ENCODE measurements around the gene VSTM5. TPM values are rescaled to one million over a fixed set of nuclear protein-coding genes. Genes with fewer than 3 reads are reported as not detected.

VSTM5 gene
- total RNA-seq, 2 donors from 2014 or later = 0.74 to 0.77 TPM

- no peaks in the 10 kb centered on the region for H3K4me1 ChIP-seq (replicated peaks)
- no peak overlapping the region for H3K27ac ChIP-seq
- WGBS = 94% methylated on average over 5 of the region's 5 CpGs
- intact Hi-C loops (cut with DNase I) = no loop called here
- H3K36me3 ChIP-seq = no peaks in the 10 kb centered on the region
- no peaks in the 10 kb centered on the region for H3K9me3 ChIP-seq
- no peak for DNase-seq (ENCODE audit: low spot score)
- no peak for TF ChIP-seq CTCF (IDR thresholded peaks at IDR 0.05)
- no peak for TF ChIP-seq POLR2A (IDR thresholded peaks at IDR 0.05)
- no peak for TF ChIP-seq POLR2AphosphoS5 (IDR thresholded peaks at IDR 0.05)
- H3K4me3 ChIP-seq = no peak overlapping the region
- no peaks in the 10 kb centered on the region for H3K27me3 ChIP-seq (replicated peaks; ENCODE audit: insufficient read depth)
These were observed 1.2 kb downstream of the VSTM5 start for GRCh38 chr11:93849201-93849600.

- intact Hi-C loops (cut with DNase I) = no loop called here
- H3K27ac ChIP-seq = no peak overlapping the region
- TF ChIP-seq POLR2A (IDR thresholded peaks at IDR 0.05) = no peak
- TF ChIP-seq POLR2AphosphoS5 (IDR thresholded peaks at IDR 0.05) = no peak
- TF ChIP-seq CTCF (IDR thresholded peaks at IDR 0.05) = no peak
- no peak for DNase-seq (ENCODE audit: low spot score)
- WGBS = 80% methylated on average over 2 of the region's 2 CpGs
- H3K9me3 ChIP-seq = no peaks in the 10 kb centered on the region
- H3K27me3 ChIP-seq (replicated peaks; ENCODE audit: insufficient read depth) = no peaks in the 10 kb centered on the region
- H3K36me3 ChIP-seq = no peaks in the 10 kb centered on the region
- no peak overlapping the region for H3K4me3 ChIP-seq
- H3K4me1 ChIP-seq (replicated peaks) = no peaks in the 10 kb centered on the region
These were observed 4.0 kb downstream of the VSTM5 start for GRCh38 chr11:93846411-93846810.

GRCh38 chr11:93845181-93846092 lies 5.0 kb downstream of the VSTM5 start:
- H3K27me3 ChIP-seq (replicated peaks; ENCODE audit: insufficient read depth) = no peaks in the 10 kb centered on the region
- no peak overlapping the region for H3K27ac ChIP-seq
- no peaks in the 10 kb centered on the region for H3K36me3 ChIP-seq
- no peak for TF ChIP-seq POLR2A (IDR thresholded peaks at IDR 0.05)
- no peak for TF ChIP-seq CTCF (IDR thresholded peaks at IDR 0.05)
- no peak for TF ChIP-seq POLR2AphosphoS5 (IDR thresholded peaks at IDR 0.05)
- intact Hi-C loops (cut with DNase I) = no loop called here
- DNase-seq (ENCODE audit: low spot score) = no peak
- H3K4me1 ChIP-seq (replicated peaks) = no peaks in the 10 kb centered on the region
- 75% methylated on average over 8 of the region's 8 CpGs for WGBS
- no peak overlapping the region for H3K4me3 ChIP-seq
- H3K9me3 ChIP-seq = no peaks in the 10 kb centered on the region

- 56% methylated on average over 7 of the region's 7 CpGs for WGBS
- intact Hi-C loops (cut with DNase I) = no loop called here
- no peak for TF ChIP-seq POLR2AphosphoS5 (IDR thresholded peaks at IDR 0.05)
- TF ChIP-seq CTCF (IDR thresholded peaks at IDR 0.05) = no peak
- TF ChIP-seq POLR2A (IDR thresholded peaks at IDR 0.05) = no peak
- Histone ChIP-seq H3K4me3 (no peak overlapping the region), H3K4me1 (replicated peaks) (no peaks in the 10 kb centered on the region), H3K27me3 (replicated peaks; ENCODE audit: insufficient read depth) (no peaks in the 10 kb centered on the region), H3K9me3 (no peaks in the 10 kb centered on the region), H3K36me3 (no peaks in the 10 kb centered on the region), H3K27ac (no peak overlapping the region)
- no peak for DNase-seq (ENCODE audit: low spot score)
These were observed 5.8 kb downstream of the VSTM5 start for GRCh38 chr11:93844568-93844967.

GRCh38 chr11:93843906-93844305 lies 6.5 kb downstream of the VSTM5 start:
- no peak overlapping the region for H3K4me3 ChIP-seq
- intact Hi-C loops (cut with DNase I) = no loop called here
- no peak for DNase-seq (ENCODE audit: low spot score)
- H3K4me1 ChIP-seq (replicated peaks) = no peaks in the 10 kb centered on the region
- TF ChIP-seq POLR2A (IDR thresholded peaks at IDR 0.05) (no peak), POLR2AphosphoS5 (IDR thresholded peaks at IDR 0.05) (no peak), CTCF (IDR thresholded peaks at IDR 0.05) (no peak)
- H3K27ac ChIP-seq = no peak overlapping the region
- H3K9me3 ChIP-seq = no peaks in the 10 kb centered on the region
- WGBS = 93% methylated on average over 5 of the region's 5 CpGs
- no peaks in the 10 kb centered on the region for H3K27me3 ChIP-seq (replicated peaks; ENCODE audit: insufficient read depth)
- H3K36me3 ChIP-seq = no peaks in the 10 kb centered on the region
